Chondrocyte (in vitro differentiated cells): ENCODE data around the gene CASP2. TPM values are rescaled to one million over a fixed set of nuclear protein-coding genes. Genes with fewer than 3 reads are reported as not detected.
A peak's percentile ranks its signal among the peaks of the same experiment; 100 is the strongest.

ENCODE experiments used
- DNase-seq: peaks from one replicate; pipeline ENCODE4 v3.0.0; 2021; ENCODE audit warnings: mixed read lengths, low spot score
- H3K27ac Mint-ChIP-seq: one replicate; pipeline ENCODE4 v1.8.0; 2021; ENCODE audit warnings: mild to moderate bottlenecking, moderate library complexity, mixed read lengths; ENCODE audit not compliant: unreplicated experiment
- H3K27me3 Mint-ChIP-seq: 2 replicates; pipeline ENCODE4 v1.8.0; 2021; ENCODE audit warnings: low read depth, mixed read lengths
- H3K36me3 Mint-ChIP-seq: 2 replicates; pipeline ENCODE4 v1.8.0; 2021; ENCODE audit warnings: low read depth, mixed read lengths
- H3K4me1 Mint-ChIP-seq: 2 replicates; pipeline ENCODE4 v1.8.0; 2021; ENCODE audit warnings: low read depth, mild to moderate bottlenecking, mixed read lengths
- H3K4me3 Mint-ChIP-seq: one replicate; pipeline ENCODE4 v1.8.0; 2021; ENCODE audit warnings: mild to moderate bottlenecking, moderate library complexity, mixed read lengths; ENCODE audit not compliant: unreplicated experiment
- H3K9me3 Mint-ChIP-seq: 2 replicates; pipeline ENCODE4 v1.8.0; 2021; ENCODE audit warnings: low read depth, mixed read lengths
- CTCF ChIP-seq: fragments of 200-600 bp; sonication (generic); IDR thresholded peaks from 2 replicates; pipeline ENCODE4 v1.5.0; 2021; ENCODE audit warnings: antibody characterized with exemption, mild to moderate bottlenecking, moderate library complexity
- total RNA-seq: library from RNA; stranded (reverse); gene quantifications from 3 replicates; pipeline ENCODE4 v1.2.1, GENCODE V29; 2021

CASP2 gene
- total RNA-seq, 1 donor from 2014 or later: 30.3 TPM

DNA sequence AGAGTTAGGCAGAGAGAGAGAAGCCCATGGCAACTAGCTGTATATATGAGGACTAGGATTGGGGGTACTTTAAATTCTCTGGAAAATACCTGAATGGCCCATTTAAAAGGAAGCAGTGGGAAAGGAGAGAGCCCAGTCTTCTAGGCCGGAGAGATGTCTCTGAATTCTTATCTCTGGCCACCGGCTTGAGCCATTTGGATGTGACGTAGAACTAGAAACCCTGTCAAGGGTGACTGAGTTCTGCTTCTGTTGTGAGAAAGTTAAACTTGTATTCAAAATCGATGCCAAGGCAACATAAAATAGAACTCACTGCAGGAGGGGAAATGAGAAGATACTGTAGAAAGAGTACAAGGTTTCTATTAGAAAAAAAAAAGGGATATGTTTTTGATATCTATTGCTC lies 31.2 kb upstream of the CASP2 start:
- Mint-ChIP-seq H3K4me3 (no peak overlapping the region), H3K9me3 (peaks cover 16% of the 10 kb centered on the region), H3K36me3 (peaks cover 11% of the 10 kb centered on the region), H3K27ac (no peak overlapping the region), H3K27me3 (no peaks in the 10 kb centered on the region), H3K4me1 (no peaks in the 10 kb centered on the region)
- TF ChIP-seq CTCF: no peak
- no peak for DNase-seq

GRCh38 chr7:143257501-143257900 lies 30.6 kb upstream of the CASP2 start:
- no peak overlapping the region for H3K4me3 Mint-ChIP-seq
- no peaks in the 10 kb centered on the region for H3K4me1 Mint-ChIP-seq
- H3K36me3 Mint-ChIP-seq: peaks cover 10% of the 10 kb centered on the region
- peaks cover 11% of the 10 kb centered on the region for H3K9me3 Mint-ChIP-seq
- no peak for TF ChIP-seq CTCF
- DNase-seq: no peak
- no peaks in the 10 kb centered on the region for H3K27me3 Mint-ChIP-seq
- no peak overlapping the region for H3K27ac Mint-ChIP-seq

GRCh38 chr7:143258831-143259230 lies 29.3 kb upstream of the CASP2 start:
- H3K27me3 Mint-ChIP-seq: no peaks in the 10 kb centered on the region
- peaks cover 6% of the 10 kb centered on the region for H3K9me3 Mint-ChIP-seq
- H3K27ac Mint-ChIP-seq: no peak overlapping the region
- no peak for DNase-seq
- no peak overlapping the region for H3K4me3 Mint-ChIP-seq
- H3K4me1 Mint-ChIP-seq: peaks cover 6% of the 10 kb centered on the region
- no peak for TF ChIP-seq CTCF
- H3K36me3 Mint-ChIP-seq: peaks cover 5% of the 10 kb centered on the region

DNA sequence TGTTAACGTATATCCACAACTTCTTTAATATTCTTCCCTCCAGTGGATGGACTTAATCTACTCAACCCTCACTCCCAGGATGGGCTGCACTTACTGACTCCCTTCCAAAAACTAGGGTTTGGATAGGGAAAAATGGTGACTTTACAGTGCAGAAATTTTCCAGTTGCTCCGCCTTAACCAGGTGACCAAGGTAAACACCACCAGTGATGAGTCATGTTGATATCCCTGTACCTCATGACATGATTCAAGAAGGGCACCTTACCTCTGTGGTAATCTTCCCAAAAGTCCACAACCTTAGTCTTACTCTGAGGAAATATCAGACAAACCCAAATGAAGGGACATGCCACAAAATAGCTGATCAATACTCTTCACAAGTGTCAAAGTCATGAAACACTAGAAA lies 28.4 kb upstream of the CASP2 start:
- no peak for TF ChIP-seq CTCF
- H3K36me3 Mint-ChIP-seq: no peaks in the 10 kb centered on the region
- H3K4me1 Mint-ChIP-seq: peaks cover 16% of the 10 kb centered on the region
- H3K27ac Mint-ChIP-seq: no peak overlapping the region
- no peaks in the 10 kb centered on the region for H3K9me3 Mint-ChIP-seq
- no peaks in the 10 kb centered on the region for H3K27me3 Mint-ChIP-seq
- no peak for DNase-seq
- no peak overlapping the region for H3K4me3 Mint-ChIP-seq

DNA sequence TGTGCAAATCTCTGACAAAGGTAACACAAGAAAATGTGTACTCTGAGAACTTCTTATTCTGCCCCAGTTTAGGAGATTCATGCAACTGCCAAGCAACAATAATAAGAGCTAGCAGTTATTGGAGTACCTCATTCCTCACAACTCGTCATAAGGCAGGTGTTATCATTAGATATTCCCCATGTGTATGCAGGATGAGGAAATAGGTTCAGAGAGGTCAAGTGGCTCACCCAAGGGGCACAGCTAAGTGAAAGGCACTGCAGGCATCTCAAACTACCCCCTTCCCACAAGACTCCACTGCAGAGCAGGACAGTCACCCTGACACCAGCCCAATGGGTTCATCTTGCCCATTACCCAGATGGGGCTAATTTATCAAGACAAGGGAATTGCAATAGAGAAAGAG lies 26.2 kb upstream of the CASP2 start:
- no peak for TF ChIP-seq CTCF
- no peak for DNase-seq
- no peaks in the 10 kb centered on the region for H3K9me3 Mint-ChIP-seq
- no peak overlapping the region for H3K27ac Mint-ChIP-seq
- no peaks in the 10 kb centered on the region for H3K27me3 Mint-ChIP-seq
- peaks cover 22% of the 10 kb centered on the region for H3K4me1 Mint-ChIP-seq
- peak overlapping the region; percentile 28 for H3K4me3 Mint-ChIP-seq
- H3K36me3 Mint-ChIP-seq: peaks cover 7% of the 10 kb centered on the region
